ENCODE results near the gene GMPPA. TPM values are rescaled to one million over a fixed set of nuclear protein-coding genes. Genes with fewer than 3 reads are reported as not detected.

Gene GMPPA
- total RNA-seq (2014; rRNA removed; shearing (Covaris generic)): 21.9 and 22.1 TPM in 2 replicates

- peak; percentile 98 to 99 for DNase-seq
These were observed at the start of gene GMPPA for GRCh38 chr2:219498280-219499057. Gene GMPPA, plus strand, starts transcription at chr2:219498891. Its CDS starts 1,085 bp downstream, at chr2:219499976.

GRCh38 chr2:219449609-219450008 is 49.1 kb upstream of the GMPPA start:
- Histone ChIP-seq H3K4me3 (no peak overlapping the region), H3K36me3 (peaks cover 2% of the 10 kb centered on the region; the same call in 1 of the 2 replicates), H3K27me3 (no peaks in the 10 kb centered on the region), H3K27ac (no peak overlapping the region), H3K4me1 (peaks cover 48% of the 10 kb centered on the region), H3K9me3 (replicated peaks) (no peaks in the 10 kb centered on the region)
- no peak for DNase-seq

More at GRCh38 chr2:219498280-219499057, at the start of gene GMPPA:
- Histone ChIP-seq H3K4me1 (peaks cover 14% of the 10 kb centered on the region), H3K27me3 (no peaks in the 10 kb centered on the region), H3K36me3 (no peaks in the 10 kb centered on the region), H3K27ac (peak within 1 kb of the TSS; percentile 35), H3K9me3 (replicated peaks) (no peaks in the 10 kb centered on the region), H3K4me3 (peak within 1 kb of the TSS; percentile 60)

GRCh38 chr2:219451661-219452360 is 46.9 kb upstream of the GMPPA start:
- no peaks in the 10 kb centered on the region for H3K27me3 ChIP-seq
- H3K4me3 ChIP-seq: no peak overlapping the region
- peaks cover 33% of the 10 kb centered on the region for H3K4me1 ChIP-seq
- H3K27ac ChIP-seq: peak overlapping the region; percentile 62
- DNase-seq: peak; percentile 54 to 55
- no peaks in the 10 kb centered on the region for H3K9me3 ChIP-seq (replicated peaks)
- peaks cover 2% of the 10 kb centered on the region; the same call in 1 of the 2 replicates for H3K36me3 ChIP-seq

GRCh38 chr2:219452361-219453317 is 46.1 kb upstream of the GMPPA start:
- Histone ChIP-seq H3K27ac (peak overlapping the region; percentile 62), H3K4me1 (peaks cover 33% of the 10 kb centered on the region), H3K9me3 (replicated peaks) (no peaks in the 10 kb centered on the region), H3K4me3 (no peak overlapping the region), H3K27me3 (no peaks in the 10 kb centered on the region), H3K36me3 (peaks cover 2% of the 10 kb centered on the region; the same call in 1 of the 2 replicates)
- DNase-seq: peak; percentile 91 to 93

- peaks cover 2% of the 10 kb centered on the region; the same call in 1 of the 2 replicates for H3K36me3 ChIP-seq
- no peaks in the 10 kb centered on the region for H3K27me3 ChIP-seq
- peak; percentile 69 to 72 for DNase-seq
- H3K4me1 ChIP-seq: peaks cover 33% of the 10 kb centered on the region
- peak overlapping the region; percentile 62 for H3K27ac ChIP-seq
- H3K4me3 ChIP-seq: no peak overlapping the region
- H3K9me3 ChIP-seq (replicated peaks): no peaks in the 10 kb centered on the region
These were observed 44.8 kb upstream of the GMPPA start for GRCh38 chr2:219453671-219454590.

GRCh38 chr2:219455581-219455980 is 43.1 kb upstream of the GMPPA start:
- H3K27ac ChIP-seq: no peak overlapping the region
- H3K4me3 ChIP-seq: no peak overlapping the region
- no peak for DNase-seq
- no peaks in the 10 kb centered on the region for H3K36me3 ChIP-seq
- no peaks in the 10 kb centered on the region for H3K27me3 ChIP-seq
- peaks cover 42% of the 10 kb centered on the region for H3K4me1 ChIP-seq
- no peaks in the 10 kb centered on the region for H3K9me3 ChIP-seq (replicated peaks)

- Histone ChIP-seq H3K27ac (no peak overlapping the region), H3K4me1 (peaks cover 34% of the 10 kb centered on the region), H3K9me3 (replicated peaks) (no peaks in the 10 kb centered on the region), H3K4me3 (no peak overlapping the region), H3K27me3 (no peaks in the 10 kb centered on the region), H3K36me3 (peaks cover 6% of the 10 kb centered on the region; the same call in 1 of the 2 replicates)
- peak in 1 of 2 experiments; percentile 30 for DNase-seq
These were observed 40.8 kb upstream of the GMPPA start for GRCh38 chr2:219457784-219458369.

GRCh38 chr2:219458996-219459395 is 39.7 kb upstream of the GMPPA start:
- no peak overlapping the region for H3K27ac ChIP-seq
- H3K4me3 ChIP-seq: no peak overlapping the region
- peaks cover 6% of the 10 kb centered on the region; the same call in 1 of the 2 replicates for H3K36me3 ChIP-seq
- no peaks in the 10 kb centered on the region for H3K27me3 ChIP-seq
- peaks cover 23% of the 10 kb centered on the region for H3K4me1 ChIP-seq
- DNase-seq: no peak
- H3K9me3 ChIP-seq (replicated peaks): no peaks in the 10 kb centered on the region

- Histone ChIP-seq H3K9me3 (replicated peaks) (no peaks in the 10 kb centered on the region), H3K4me3 (no peak overlapping the region), H3K4me1 (peaks cover 16% of the 10 kb centered on the region), H3K36me3 (peaks cover 6% of the 10 kb centered on the region; the same call in 1 of the 2 replicates), H3K27ac (no peak overlapping the region), H3K27me3 (no peaks in the 10 kb centered on the region)
- DNase-seq: peak; percentile 70 to 80
These were observed 39.0 kb upstream of the GMPPA start for GRCh38 chr2:219459460-219460311.

GRCh38 chr2:219460424-219460926 is 38.2 kb upstream of the GMPPA start:
- H3K9me3 ChIP-seq (replicated peaks): no peaks in the 10 kb centered on the region
- peaks cover 15% of the 10 kb centered on the region for H3K4me1 ChIP-seq
- peaks cover 6% of the 10 kb centered on the region; the same call in 1 of the 2 replicates for H3K36me3 ChIP-seq
- H3K27me3 ChIP-seq: no peaks in the 10 kb centered on the region
- H3K4me3 ChIP-seq: no peak overlapping the region
- DNase-seq: peak; percentile 91 to 92
- H3K27ac ChIP-seq: no peak overlapping the region

- H3K4me1 ChIP-seq: peaks cover 15% of the 10 kb centered on the region
- no peak overlapping the region for H3K4me3 ChIP-seq
- no peaks in the 10 kb centered on the region for H3K9me3 ChIP-seq (replicated peaks)
- no peak overlapping the region for H3K27ac ChIP-seq
- DNase-seq: peak; percentile 45 to 61
- peaks cover 6% of the 10 kb centered on the region; the same call in 1 of the 2 replicates for H3K36me3 ChIP-seq
- no peaks in the 10 kb centered on the region for H3K27me3 ChIP-seq
These were observed 37.6 kb upstream of the GMPPA start for GRCh38 chr2:219461047-219461514.

GRCh38 chr2:219461669-219462068 is 37.0 kb upstream of the GMPPA start:
- H3K9me3 ChIP-seq (replicated peaks): no peaks in the 10 kb centered on the region
- no peaks in the 10 kb centered on the region for H3K27me3 ChIP-seq
- no peak for DNase-seq
- no peak overlapping the region for H3K4me3 ChIP-seq
- no peak overlapping the region for H3K27ac ChIP-seq
- peaks cover 6% of the 10 kb centered on the region; the same call in 1 of the 2 replicates for H3K36me3 ChIP-seq
- H3K4me1 ChIP-seq: peaks cover 15% of the 10 kb centered on the region
